HepG2 (cell line): ENCODE measurements around the gene PARN. TPM values are rescaled to one million over a fixed set of nuclear protein-coding genes. Genes with fewer than 3 reads are reported as not detected.

Source experiments
- CCAR2 ChIP-seq: fragments of 200-400 bp; formaldehyde crosslinking; optimal IDR thresholded peaks from 2 replicates; pipeline ENCODE3; 2018; ENCODE audit warnings: low read depth, mild to moderate bottlenecking, low read length, moderate library complexity
- CEBPB ChIP-seq: IDR thresholded peaks from 2 replicates; pipeline ENCODE4 v1.6.1; 2011; ENCODE audit warnings: low read depth, low read length, improper control_type of control experiment, borderline replicate concordance
- EP300 ChIP-seq, 3 experiments: sonication (generic) in 1 of 3; formaldehyde crosslinking in 1 of 3; IDR thresholded peaks; 2 replicates each; pipeline versions ENCODE4 v1.5.1 to v1.6.1; 2011 to 2020; ENCODE audit warnings: low read depth in 2 of 3, low read length in 2 of 3, borderline replicate concordance in 1 of 3, improper control_type of control experiment in 1 of 3, mild to moderate bottlenecking in 1 of 3, missing genetic modification reagents in 1 of 3, moderate library complexity in 1 of 3
- FOSL1 ChIP-seq: sonication (generic); formaldehyde crosslinking; IDR thresholded peaks from 2 replicates; pipeline ENCODE4 v1.9.0; 2021; ENCODE audit warnings: missing genetic modification reagents, borderline replicate concordance
- GATA4 ChIP-seq: sonication (generic); IDR thresholded peaks from 2 replicates; pipeline ENCODE4 v1.6.1; 2016; ENCODE audit warnings: antibody characterized with exemption, low read depth, borderline replicate concordance
- HHEX ChIP-seq: IDR thresholded peaks from 2 replicates; pipeline ENCODE4 v1.6.1; 2016; ENCODE audit warnings: control low read depth
- IRX3 ChIP-seq: sonication (generic); formaldehyde crosslinking; IDR thresholded peaks from 2 replicates; pipeline ENCODE4 v1.8.1; 2023; ENCODE audit warnings: mild to moderate bottlenecking, low read depth, missing genetic modification reagents, borderline replicate concordance
- MBD4 ChIP-seq: IDR thresholded peaks from 2 replicates; pipeline ENCODE4 v1.6.1; 2012; ENCODE audit warnings: low read length, inconsistent platforms, borderline replicate concordance
- MXI1 ChIP-seq: IDR thresholded peaks from 3 replicates; pipeline ENCODE4 v1.6.1; 2012; ENCODE audit warnings: low read depth, low read length, inconsistent platforms, borderline replicate concordance
- NCOR1 ChIP-seq: fragments of 200-600 bp; sonication (generic); IDR thresholded peaks from 2 replicates; pipeline ENCODE4 v1.7.0; 2017; ENCODE audit warnings: antibody characterized with exemption, low read length, borderline replicate concordance
- RXRB ChIP-seq: IDR thresholded peaks from 2 replicates; pipeline ENCODE4 v1.6.1; 2016; ENCODE audit warnings: borderline replicate concordance, missing genetic modification reagents, missing compliant biosample characterization
- SP5 ChIP-seq: IDR thresholded peaks from 2 replicates; pipeline ENCODE4 v1.6.1; 2016; ENCODE audit warnings: low read depth, borderline replicate concordance
- STAG1 ChIP-seq: sonication (generic); formaldehyde crosslinking; IDR thresholded peaks from 2 replicates; pipeline ENCODE4 v1.4.0; 2020; ENCODE audit warnings: missing genetic modification reagents
- STAT5B ChIP-seq: sonication (generic); formaldehyde crosslinking; IDR thresholded peaks from 2 replicates; pipeline ENCODE4 v1.4.0; 2020; ENCODE audit warnings: missing genetic modification reagents
- TBX2 ChIP-seq: sonication (generic); formaldehyde crosslinking; IDR thresholded peaks from 2 replicates; pipeline ENCODE4 v1.5.0; 2020; ENCODE audit warnings: missing genetic modification reagents, mild to moderate bottlenecking, borderline replicate concordance
- YEATS2 ChIP-seq: sonication (generic); formaldehyde crosslinking; IDR thresholded peaks from 2 replicates; pipeline ENCODE4 v1.4.0; 2020; ENCODE audit warnings: missing genetic modification reagents, borderline replicate concordance
- ZBTB21 ChIP-seq: sonication (generic); formaldehyde crosslinking; IDR thresholded peaks from 2 replicates; pipeline ENCODE4 v1.4.0; 2020; ENCODE audit warnings: missing genetic modification reagents
- ZBTB3 ChIP-seq: sonication (generic); formaldehyde crosslinking; IDR thresholded peaks from 2 replicates; pipeline ENCODE4 v1.4.0; 2020; ENCODE audit warnings: low read depth, mild to moderate bottlenecking, moderate library complexity, missing genetic modification reagents, borderline replicate concordance
- ZKSCAN8 ChIP-seq: IDR thresholded peaks from 2 replicates; pipeline ENCODE4 v1.6.1; 2016; ENCODE audit warnings: borderline replicate concordance, missing genetic modification reagents, missing compliant biosample characterization
- ZNF816 ChIP-seq: sonication (generic); formaldehyde crosslinking; IDR thresholded peaks from 2 replicates; pipeline ENCODE4 v1.8.0; 2022; ENCODE audit warnings: missing genetic modification reagents, mild to moderate bottlenecking, borderline replicate concordance
- polyA plus RNA-seq, 8 experiments: library from polyadenylated mRNA; depleted of rRNA in 3 of 8; stranded (reverse) in 7 of 8; unstranded in 1 of 8; fragments of >200 nt; fragmentation: Illumina TruSeq in 4 of 8; extraction: Trizol in 4 of 8; gene quantifications; 2 replicates each; pipeline versions ENCODE4 v1.2.1 to v1.2.3, GENCODE V29; 2011 to 2016; ENCODE audit warnings: low read depth in 4 of 8, missing spikeins in 1 of 8, mixed read lengths in 1 of 8; ENCODE audit not compliant: insufficient read depth in 1 of 8
- total RNA-seq, 5 experiments: library from RNA; depleted of rRNA; stranded (reverse); fragments of >200 nt; fragmentation: Illumina TruSeq; extraction: Trizol; gene quantifications; 2 replicates each; pipeline ENCODE4 v1.2.3, GENCODE V29; 2016; ENCODE audit warnings: low read depth in 1 of 5
- TF ChIP-seq, protein P1 (sequence below): sonication (generic); formaldehyde crosslinking; IDR thresholded peaks from 2 replicates; pipeline ENCODE4 v1.5.1; 2020; ENCODE audit warnings: mild to moderate bottlenecking, missing genetic modification reagents
- TF ChIP-seq, protein P2 (sequence below): sonication (generic); formaldehyde crosslinking; IDR thresholded peaks from 2 replicates; pipeline ENCODE4 v1.8.0; 2022; ENCODE audit warnings: mild to moderate bottlenecking, missing genetic modification reagents; ENCODE audit not compliant: insufficient replicate concordance
- TF ChIP-seq, protein P3 (sequence below): sonication (generic); formaldehyde crosslinking; IDR thresholded peaks from 2 replicates; pipeline ENCODE4 v1.4.0; 2020; ENCODE audit warnings: missing genetic modification reagents
- TF ChIP-seq, protein P4 (sequence below): sonication (generic); IDR thresholded peaks from 2 replicates; pipeline ENCODE4 v1.6.1; 2016; ENCODE audit warnings: low read depth, borderline replicate concordance

The PARN gene
- total and polyA plus RNA-seq, 2 of the 13 experiments (the other 11 are each of a cell fraction or from before 2014, with no cell fraction given), result 13.3 to 47.6 TPM

DNA sequence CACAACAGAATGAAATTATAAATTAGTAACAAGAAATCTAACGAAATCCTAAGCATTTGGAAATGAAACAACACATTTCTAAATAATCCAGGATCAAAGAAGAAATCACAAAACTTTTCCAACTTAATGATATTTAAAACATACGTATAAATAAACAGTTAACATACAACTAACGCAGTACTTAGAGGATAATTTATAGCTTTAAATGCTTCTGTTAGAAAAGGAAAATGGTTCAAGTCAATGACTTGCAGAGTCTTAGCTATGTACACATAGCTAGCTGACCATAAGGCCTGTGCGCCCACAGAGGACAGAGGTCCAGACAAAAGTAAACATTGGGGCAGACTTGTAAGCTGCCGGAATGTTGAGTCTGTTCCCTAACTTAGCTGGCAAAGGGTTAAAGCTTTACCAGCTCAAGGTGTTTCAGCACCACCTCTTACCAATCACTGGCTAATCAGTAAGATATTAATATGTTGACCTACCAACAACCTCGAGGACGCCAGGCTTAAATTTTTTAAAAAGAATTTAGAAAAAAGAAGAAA is 84.6 kb downstream of the PARN start (continued):
- TF ChIP-seq CCAR2 (peak; percentile 84), YEATS2 (CRISPR knock-in tag) (peak; percentile 81; the same call in 1 of the 2 replicates), IRX3 (no peak), CEBPB (peak; percentile 21; the same call in 1 of the 2 replicates), MXI1 (peak; percentile 52; the same call in 1 of the 3 replicates), STAT5B (peak; percentile 65; the same call in 1 of the 2 replicates), FOSL1 (peak; percentile 39; the same call in 1 of the 2 replicates), ZBTB21 (CRISPR knock-in tag) (peak; percentile 49; the same call in 1 of the 2 replicates), ZKSCAN8 (peak; percentile 93; the same call in 1 of the 2 replicates), ZBTB3 (CRISPR knock-in tag) (0 out of 2 replicates have a peak, but pooled peaks have one; percentile 27), HHEX (peak; percentile 59; the same call in 1 of the 2 replicates), SP5 (CRISPR knock-in tag) (peak; percentile 81), NCOR1 (peak; percentile 85), STAG1 (CRISPR knock-in tag) (peak; percentile 45), TBX2 (CRISPR knock-in tag) (peak; percentile 96), GATA4 (peak; percentile 37; the same call in 1 of the 2 replicates), MBD4 (peak; percentile 93; the same call in 1 of the 2 replicates), RXRB (CRISPR knock-in tag) (peak; percentile 87), EP300 (IDR thresholded peaks at IDR 0.05; ENCODE audit: low read depth in 2 of 2, low read length in 2 of 2) (peak; percentile 72 to 96), EP300 (CRISPR knock-in tag; IDR thresholded peaks at IDR 0.05; ENCODE audit: borderline replicate concordance) (peak; percentile 90), ZNF816 (CRISPR knock-in tag) (peak; percentile 15; the same call in 1 of the 2 replicates)
- TF ChIP-seq, protein P1, sequence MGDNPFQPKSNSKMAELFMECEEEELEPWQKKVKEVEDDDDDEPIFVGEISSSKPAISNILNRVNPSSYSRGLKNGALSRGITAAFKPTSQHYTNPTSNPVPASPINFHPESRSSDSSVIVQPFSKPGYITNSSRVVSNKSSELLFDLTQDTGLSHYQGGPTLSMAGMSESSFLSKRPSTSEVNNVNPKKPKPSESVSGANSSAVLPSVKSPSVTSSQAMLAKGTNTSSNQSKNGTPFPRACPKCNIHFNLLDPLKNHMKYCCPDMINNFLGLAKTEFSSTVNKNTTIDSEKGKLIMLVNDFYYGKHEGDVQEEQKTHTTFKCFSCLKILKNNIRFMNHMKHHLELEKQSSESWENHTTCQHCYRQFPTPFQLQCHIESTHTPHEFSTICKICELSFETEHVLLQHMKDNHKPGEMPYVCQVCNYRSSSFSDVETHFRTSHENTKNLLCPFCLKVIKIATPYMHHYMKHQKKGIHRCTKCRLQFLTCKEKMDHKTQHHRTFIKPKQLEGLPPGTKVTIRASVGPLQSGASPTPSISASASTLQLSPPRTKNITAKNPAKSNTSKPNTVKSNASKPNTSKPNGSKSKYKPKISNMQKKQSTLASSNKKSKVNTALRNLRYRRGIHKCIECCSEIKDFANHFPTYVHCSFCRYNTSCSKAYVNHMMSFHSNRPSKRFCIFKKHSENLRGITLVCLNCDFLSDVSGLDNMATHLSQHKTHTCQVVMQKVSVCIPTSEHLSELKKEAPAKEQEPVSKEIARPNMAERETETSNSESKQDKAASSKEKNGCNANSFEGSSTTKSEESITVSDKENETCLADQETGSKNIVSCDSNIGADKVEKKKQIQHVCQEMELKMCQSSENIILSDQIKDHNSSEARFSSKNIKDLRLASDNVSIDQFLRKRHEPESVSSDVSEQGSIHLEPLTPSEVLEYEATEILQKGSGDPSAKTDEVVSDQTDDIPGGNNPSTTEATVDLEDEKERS (CRISPR knock-in tag), result peak; percentile 89
- TF ChIP-seq, protein P2, sequence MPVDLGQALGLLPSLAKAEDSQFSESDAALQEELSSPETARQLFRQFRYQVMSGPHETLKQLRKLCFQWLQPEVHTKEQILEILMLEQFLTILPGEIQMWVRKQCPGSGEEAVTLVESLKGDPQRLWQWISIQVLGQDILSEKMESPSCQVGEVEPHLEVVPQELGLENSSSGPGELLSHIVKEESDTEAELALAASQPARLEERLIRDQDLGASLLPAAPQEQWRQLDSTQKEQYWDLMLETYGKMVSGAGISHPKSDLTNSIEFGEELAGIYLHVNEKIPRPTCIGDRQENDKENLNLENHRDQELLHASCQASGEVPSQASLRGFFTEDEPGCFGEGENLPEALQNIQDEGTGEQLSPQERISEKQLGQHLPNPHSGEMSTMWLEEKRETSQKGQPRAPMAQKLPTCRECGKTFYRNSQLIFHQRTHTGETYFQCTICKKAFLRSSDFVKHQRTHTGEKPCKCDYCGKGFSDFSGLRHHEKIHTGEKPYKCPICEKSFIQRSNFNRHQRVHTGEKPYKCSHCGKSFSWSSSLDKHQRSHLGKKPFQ, result peak; percentile 79
- TF ChIP-seq, protein P3, sequence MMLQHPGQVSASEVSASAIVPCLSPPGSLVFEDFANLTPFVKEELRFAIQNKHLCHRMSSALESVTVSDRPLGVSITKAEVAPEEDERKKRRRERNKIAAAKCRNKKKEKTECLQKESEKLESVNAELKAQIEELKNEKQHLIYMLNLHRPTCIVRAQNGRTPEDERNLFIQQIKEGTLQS (CRISPR knock-in tag), result peak; percentile 57; the same call in 1 of the 2 replicates
- TF ChIP-seq, protein P4, sequence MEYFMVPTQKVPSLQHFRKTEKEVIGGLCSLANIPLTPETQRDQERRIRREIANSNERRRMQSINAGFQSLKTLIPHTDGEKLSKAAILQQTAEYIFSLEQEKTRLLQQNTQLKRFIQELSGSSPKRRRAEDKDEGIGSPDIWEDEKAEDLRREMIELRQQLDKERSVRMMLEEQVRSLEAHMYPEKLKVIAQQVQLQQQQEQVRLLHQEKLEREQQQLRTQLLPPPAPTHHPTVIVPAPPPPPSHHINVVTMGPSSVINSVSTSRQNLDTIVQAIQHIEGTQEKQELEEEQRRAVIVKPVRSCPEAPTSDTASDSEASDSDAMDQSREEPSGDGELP, result peak; percentile 55; the same call in 1 of the 2 replicates
